ENCODE data around the gene EHMT2.
"Not testable (repeated sequence)": the region's sequence is repeated elsewhere in the genome, so short reads cannot be mapped to it uniquely, and the experiment has no call there.

The EHMT2 gene

GRCh38 chr6:31943742-31944141 lies 46.2 kb upstream of the EHMT2 start:
- Histone ChIP-seq H3K4me3 (no peak overlapping the region), H3K4me1 (peaks cover 0 to 27% (median 21%) of the 10 kb centered on the region in 4 donors), H3K36me3 (no peaks in the 10 kb centered on the region), H3K27ac (no peak overlapping the region), H3K9me3 (no peaks in the 10 kb centered on the region), H3K27me3 (no peaks in the 10 kb centered on the region)
- DNase-seq = no peak
- TF ChIP-seq CTCF (IDR thresholded peaks at IDR 0.05) = no peak
- intact Hi-C loops (cut with DNase I; ENCODE audit: low total_unique reads) = no loop called here

GRCh38 chr6:31940256-31940664 lies 42.8 kb upstream of the EHMT2 start:
- Histone ChIP-seq H3K4me3 (no peak overlapping the region), H3K36me3 (no peaks in the 10 kb centered on the region), H3K9me3 (no peaks in the 10 kb centered on the region), H3K27me3 (no peaks in the 10 kb centered on the region), H3K27ac (no peak overlapping the region), H3K4me1 (peaks cover 0 to 8% (median 6%) of the 10 kb centered on the region in 4 donors)
- DNase-seq = no peak
- intact Hi-C loops (cut with DNase I; ENCODE audit: low total_unique reads) = no loop called here
- TF ChIP-seq CTCF (IDR thresholded peaks at IDR 0.05) = no peak

GRCh38 chr6:31935823-31936222 lies 38.3 kb upstream of the EHMT2 start:
- no peaks in the 10 kb centered on the region for H3K9me3 ChIP-seq
- no peak for TF ChIP-seq CTCF (IDR thresholded peaks at IDR 0.05)
- H3K27me3 ChIP-seq = no peaks in the 10 kb centered on the region
- no peak overlapping the region for H3K27ac ChIP-seq
- no peak for DNase-seq
- H3K4me1 ChIP-seq = no peaks in the 10 kb centered on the region
- intact Hi-C loops (cut with DNase I; ENCODE audit: low total_unique reads) = no loop called here
- no peaks in the 10 kb centered on the region for H3K36me3 ChIP-seq
- H3K4me3 ChIP-seq = no peak overlapping the region

GRCh38 chr6:31935021-31935420 lies 37.5 kb upstream of the EHMT2 start:
- H3K27ac ChIP-seq = no peak overlapping the region
- H3K4me1 ChIP-seq = no peaks in the 10 kb centered on the region
- intact Hi-C loops (cut with DNase I; ENCODE audit: low total_unique reads) = no loop called here
- no peak for DNase-seq
- H3K4me3 ChIP-seq = no peak overlapping the region
- no peaks in the 10 kb centered on the region for H3K36me3 ChIP-seq
- no peaks in the 10 kb centered on the region for H3K27me3 ChIP-seq
- no peaks in the 10 kb centered on the region for H3K9me3 ChIP-seq
- no peak for TF ChIP-seq CTCF (IDR thresholded peaks at IDR 0.05)

GRCh38 chr6:31933537-31933936 lies 36.0 kb upstream of the EHMT2 start:
- no peak for DNase-seq
- no peaks in the 10 kb centered on the region for H3K4me1 ChIP-seq
- H3K27me3 ChIP-seq = peaks cover 0 to 5% of the 10 kb centered on the region in 2 donors
- H3K4me3 ChIP-seq = no peak overlapping the region
- intact Hi-C loops (cut with DNase I; ENCODE audit: low total_unique reads) = no loop called here
- H3K27ac ChIP-seq = no peak overlapping the region
- H3K36me3 ChIP-seq = no peaks in the 10 kb centered on the region
- no peaks in the 10 kb centered on the region for H3K9me3 ChIP-seq
- no peak for TF ChIP-seq CTCF (IDR thresholded peaks at IDR 0.05)

- H3K27me3 ChIP-seq; H3K4me1 ChIP-seq; H3K4me3 ChIP-seq; DNase-seq; H3K36me3 ChIP-seq; H3K9me3 ChIP-seq; H3K27ac ChIP-seq; intact Hi-C loops (cut with DNase I; ENCODE audit: low total_unique reads): not testable (repeated sequence)
Measured at GRCh38 chr6:31932137-31932536, 34.6 kb upstream of the EHMT2 start.
